K562 (cell line): ENCODE data around the gene SSBP2. TPM values are rescaled to one million over a fixed set of nuclear protein-coding genes. Genes with fewer than 3 reads are reported as not detected.
A peak's percentile ranks its signal among the peaks of the same experiment; 100 is the strongest.

Experiments used
- ATAC-seq: fragments of 200-7000 bp; cut with Tn5 transposase; 3 replicates; pipeline ENCODE4 v1.9.1; 2020; ENCODE audit warnings: moderate library complexity
- BruUV-seq: library from RNA; stranded (reverse); fragments of 400-500 nt; replicated peaks from 2 replicates; lab custom pipeline; 2021; lab: Mats Ljungman, UMichigan
- CTCF ChIA-PET: fragments of 300-600 bp; formaldehyde crosslinking; extraction: SDS; loops from one replicate; lab custom pipeline; 2021; ENCODE audit warnings: low intra/inter-chr PET ratio; lab: Yijun Ruan, JAX
- POLR2A ChIA-PET: fragments of 300-600, 350-650 bp; sonication (Branson Sonifier 250); formaldehyde crosslinking; extraction: SDS; loops from one replicate; lab custom pipeline; 2021; ENCODE audit warnings: antibody characterized with exemption, inconsistent platforms; lab: Yijun Ruan, JAX
- DNase-seq, 4 experiments: peaks; one replicate each; pipeline versions ENCODE4 v3.0.0 to v3.0.0-alpha.2; 2011 to 2018; ENCODE audit warnings: low spot score in 3 of 4, mixed read lengths in 3 of 4; ENCODE audit errors: extremely low read depth in 1 of 4
- FAIRE-seq: peaks from 2 replicates; lab custom pipeline; 2011; peaks lifted over from hg19 to GRCh38; lab: Jason Lieb, UNC
- H2AFZ ChIP-seq: 2 replicates; pipeline ENCODE4 v1.6.0; 2011; ENCODE audit warnings: low read depth, low read length, control low read depth, inconsistent platforms
- H3K27ac ChIP-seq: fragments of 200-600 bp; 3 replicates; pipeline ENCODE4 v1.8.0; 2011; ENCODE audit warnings: low read depth, mild to moderate bottlenecking, control low read depth, inconsistent platforms, low read length, moderate library complexity, mixed read lengths; ENCODE audit errors: extremely low read depth
- H3K27me3 ChIP-seq, 2 experiments: fragments of 300-600 bp in 1 of 2; 2 replicates in 1 of 2; 3 replicates in 1 of 2; pipeline versions ENCODE4 v1.6.0 to v1.8.0; 2011; ENCODE audit warnings: inconsistent platforms in 2 of 2, low read length in 2 of 2, mild to moderate bottlenecking in 1 of 2, mixed read lengths in 1 of 2, moderate library complexity in 1 of 2; ENCODE audit not compliant: control insufficient read depth in 2 of 2, insufficient read depth in 2 of 2
- H3K36me3 ChIP-seq: fragments of 300-600 bp; 3 replicates; pipeline ENCODE4 v1.8.0; 2011; ENCODE audit warnings: mild to moderate bottlenecking, low read length, inconsistent platforms; ENCODE audit not compliant: control insufficient read depth, insufficient read depth
- H3K4me1 ChIP-seq, 2 experiments: fragments of 200-600 bp in 1 of 2; replicated peaks in 1 of 2; 2 replicates in 1 of 2; 3 replicates in 1 of 2; pipeline versions ENCODE4 v1.5.1 to v1.8.0; 2011; ENCODE audit warnings: inconsistent platforms in 2 of 2, low read length in 2 of 2, mild to moderate bottlenecking in 1 of 2, mixed read lengths in 1 of 2, moderate library complexity in 1 of 2; ENCODE audit not compliant: control insufficient read depth in 2 of 2, insufficient read depth in 2 of 2
- H3K4me2 ChIP-seq: 2 replicates; pipeline ENCODE4 v1.6.1; 2011; ENCODE audit warnings: low read length, control low read depth, inconsistent platforms, mixed read lengths; ENCODE audit not compliant: insufficient read depth
- H3K4me3 ChIP-seq: fragments of 200-600 bp; sonication (generic), shearing (Covaris generic); 2 replicates; pipeline ENCODE4 v1.5.1; 2016; ENCODE audit warnings: control low read depth, inconsistent platforms
- H3K79me2 ChIP-seq: fragments of 200-600 bp; 3 replicates; pipeline ENCODE4 v1.8.0; 2011; ENCODE audit warnings: low read length, inconsistent platforms; ENCODE audit not compliant: control insufficient read depth, insufficient read depth
- H3K9ac ChIP-seq, 2 experiments: 2 replicates each; pipeline versions ENCODE4 v1.6.0 to v1.6.1; 2011; ENCODE audit warnings: low read depth in 2 of 2, low read length in 2 of 2, control low read depth in 1 of 2, inconsistent platforms in 1 of 2, mild to moderate bottlenecking in 1 of 2, mixed read lengths in 1 of 2; ENCODE audit not compliant: insufficient read depth in 1 of 2
- H3K9me1 ChIP-seq: one replicate; pipeline ENCODE4 v1.6.0; 2011; ENCODE audit warnings: inconsistent platforms, mild to moderate bottlenecking, low read length, moderate library complexity; ENCODE audit not compliant: control insufficient read depth, insufficient read depth
- H3K9me3 ChIP-seq: replicated peaks from 2 replicates; pipeline ENCODE4 v1.5.1; 2011; ENCODE audit warnings: low read depth, low read length, inconsistent platforms; ENCODE audit not compliant: control insufficient read depth, insufficient read depth
- H4K20me1 ChIP-seq: replicated peaks from 2 replicates; pipeline ENCODE4 v1.6.1; 2011; ENCODE audit warnings: low read length, inconsistent platforms, mixed read lengths; ENCODE audit not compliant: control insufficient read depth, insufficient read depth
- ARHGAP35 ChIP-seq: fragments of 450-650 bp; IDR thresholded peaks from 2 replicates; pipeline ENCODE4 v1.6.1; 2018; ENCODE audit not compliant: partially characterized antibody
- C11orf30 ChIP-seq: fragments of 450-650 bp; IDR thresholded peaks from 2 replicates; pipeline ENCODE4 v1.6.1; 2016; ENCODE audit warnings: low read depth, mild to moderate bottlenecking
- MAFF ChIP-seq: IDR thresholded peaks from 2 replicates; pipeline ENCODE4 v1.6.1; 2012; ENCODE audit warnings: low read length, improper control_type of control experiment
- MAFG ChIP-seq: fragments of 450-650 bp; conservative IDR thresholded peaks from 2 replicates; pipeline ENCODE4 v1.6.1; 2016; ENCODE audit warnings: missing genetic modification characterization, missing compliant biosample characterization
- RBFOX2 ChIP-seq: fragments of 200-400 bp; formaldehyde crosslinking; IDR thresholded peaks from 2 replicates; pipeline ENCODE4 v1.6.1; 2017; ENCODE audit warnings: low read depth, mild to moderate bottlenecking, low read length, moderate library complexity
- RBM39 ChIP-seq: fragments of 200-400 bp; formaldehyde crosslinking; optimal IDR thresholded peaks from 2 replicates; pipeline ENCODE3; 2018; ENCODE audit warnings: low read depth, low read length
- ZNF316 ChIP-seq: fragments of 450-650 bp; IDR thresholded peaks from 2 replicates; pipeline ENCODE4 v1.6.1; 2016
- in situ Hi-C: fragments of 300-500 bp; cut with MboI; formaldehyde crosslinking; loops from 4 replicates; pipeline ENCODE4 v1.15.0; 2018; ENCODE audit warnings: inconsistent platforms, mixed read lengths
- intact Hi-C: fragments of 100-400 bp; cut with micrococcal nuclease; formaldehyde crosslinking; loops from 2 replicates; pipeline ENCODE4 v1.14.2; 2022
- polyA plus RNA-seq, 8 experiments: library from polyadenylated mRNA; depleted of rRNA in 4 of 8; stranded (reverse) in 5 of 8; unstranded in 3 of 8; fragments of >200 nt; fragmentation: Nextera tagmentation in 2 of 8; fragmentation: Illumina TruSeq in 1 of 8; extraction: Ambion mirVana in 2 of 8; extraction: Trizol in 1 of 8; gene quantifications; 2 replicates each; pipeline versions ENCODE4 v1.2.1 to v1.2.3, GENCODE V29; 2011 to 2014; ENCODE audit warnings: inconsistent platforms in 1 of 8, missing spikeins in 1 of 8
- total RNA-seq, 7 experiments: library from RNA; depleted of rRNA in 6 of 7; stranded (reverse); fragments of >200 nt in 6 of 7; fragmentation: Illumina TruSeq in 2 of 7; extraction: Trizol in 2 of 7; gene quantifications; 2 replicates each; pipeline versions ENCODE4 v1.2.1 to v1.2.3, GENCODE V29; 2011 to 2021; ENCODE audit warnings: low replicate concordance in 1 of 7
- TF ChIP-seq, protein P1 (sequence below): fragments of 200-800 bp; sonication (Bioruptor generic); IDR thresholded peaks from 2 replicates; pipeline ENCODE4 v1.6.1; 2017; ENCODE audit warnings: missing genetic modification characterization, missing compliant biosample characterization

The SSBP2 gene
- total and polyA plus RNA-seq, 9 of the 15 experiments (the other 6 are each of a cell fraction or from before 2014, with no cell fraction given) = 22.3 to 133 (median 42.1) TPM

DNA sequence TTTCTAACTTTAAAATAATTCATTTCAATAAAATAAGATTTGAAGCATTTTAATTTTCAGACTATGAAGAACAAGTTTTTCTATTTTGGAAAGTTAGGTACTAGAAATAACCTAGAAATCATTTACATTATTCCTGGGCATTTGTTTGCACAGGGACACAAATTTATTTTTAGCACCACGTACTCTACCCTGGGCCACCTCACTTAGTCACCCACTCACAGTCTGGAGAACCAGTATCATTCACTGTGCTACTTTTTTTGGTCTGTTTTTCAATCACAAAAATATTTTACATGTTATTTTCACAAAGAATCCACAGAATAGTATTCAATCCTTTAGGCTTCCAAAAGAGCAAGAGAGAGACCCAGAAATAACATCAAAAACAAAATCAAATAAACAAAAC is 228.3 kb downstream of the SSBP2 start (continued):
- TF ChIP-seq ARHGAP35 (no peak), RBM39 (no peak)

DNA sequence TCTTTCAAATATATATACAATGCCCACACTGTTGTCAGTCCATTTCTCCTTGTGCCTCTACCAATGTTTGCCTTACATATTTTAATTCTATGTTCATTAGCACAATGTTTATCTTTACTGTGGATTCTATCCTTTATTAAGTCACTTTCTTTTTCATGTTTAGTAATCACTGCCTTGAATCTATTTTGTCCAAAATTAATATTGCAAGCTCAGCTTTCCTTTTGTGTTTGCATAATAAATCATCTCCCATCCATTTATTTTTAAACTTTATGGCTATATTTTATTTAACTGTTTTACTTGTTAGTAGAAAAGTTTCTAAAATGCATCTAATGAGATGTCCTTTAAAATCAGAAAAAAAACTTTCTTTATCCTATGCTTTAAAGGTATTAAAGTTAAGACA is 230.1 kb downstream of the SSBP2 start:
- Histone ChIP-seq H3K4me3 (no peak overlapping the region), H3K27ac (no peak overlapping the region), H3K9ac (no peak overlapping the region), H3K4me2 (no peak overlapping the region), H3K79me2 (no peaks in the 10 kb centered on the region), H2AFZ (no peak overlapping the region), H3K9me3 (no peaks in the 10 kb centered on the region), H3K27me3 (no peaks in the 10 kb centered on the region), H3K36me3 (no peaks in the 10 kb centered on the region), H3K9me1 (no peaks in the 10 kb centered on the region), H3K4me1 (no peaks in the 10 kb centered on the region), H4K20me1 (no peaks in the 10 kb centered on the region)
- in situ Hi-C loops (loop anchor here (25.0 kb wide), 1 partner anchor 642 kb away; no protein-coding TSS in a partner anchor), intact Hi-C loops (no loop called here)
- no peak for FAIRE-seq
- no peak for ATAC-seq
- DNase-seq = no peak
- ChIA-PET POLR2A (no interaction called here), CTCF (no interaction called here)
- TF ChIP-seq MAFF (0 out of 2 replicates have a peak, but pooled peaks have one; percentile 12), RBFOX2 (no peak), ZNF316 (peak; percentile 82), C11orf30 (peak; percentile 52), MAFG (tag) (0 out of 2 replicates have a peak, but pooled peaks have one; percentile 6)
- TF ChIP-seq, protein P1, sequence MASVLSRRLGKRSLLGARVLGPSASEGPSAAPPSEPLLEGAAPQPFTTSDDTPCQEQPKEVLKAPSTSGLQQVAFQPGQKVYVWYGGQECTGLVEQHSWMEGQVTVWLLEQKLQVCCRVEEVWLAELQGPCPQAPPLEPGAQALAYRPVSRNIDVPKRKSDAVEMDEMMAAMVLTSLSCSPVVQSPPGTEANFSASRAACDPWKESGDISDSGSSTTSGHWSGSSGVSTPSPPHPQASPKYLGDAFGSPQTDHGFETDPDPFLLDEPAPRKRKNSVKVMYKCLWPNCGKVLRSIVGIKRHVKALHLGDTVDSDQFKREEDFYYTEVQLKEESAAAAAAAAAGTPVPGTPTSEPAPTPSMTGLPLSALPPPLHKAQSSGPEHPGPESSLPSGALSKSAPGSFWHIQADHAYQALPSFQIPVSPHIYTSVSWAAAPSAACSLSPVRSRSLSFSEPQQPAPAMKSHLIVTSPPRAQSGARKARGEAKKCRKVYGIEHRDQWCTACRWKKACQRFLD (CRISPR knock-in tag) = no peak
- no TSS peak for BruUV-seq
